H1 (cell line): ENCODE measurements around the gene EEF2. TPM values are rescaled to one million over a fixed set of nuclear protein-coding genes. Genes with fewer than 3 reads are reported as not detected.

ENCODE experiments used
- CTCF ChIA-PET: fragments of 300-600 bp; sonication (Branson Sonifier 250); formaldehyde crosslinking; loops from one replicate; lab custom pipeline; 2021; ENCODE audit not compliant: partially characterized antibody; lab: Charles Lee
- POLR2A ChIA-PET: fragments of 300-600 bp; sonication (Branson Sonifier 250); formaldehyde crosslinking; loops from one replicate; lab custom pipeline; 2021; ENCODE audit warnings: inconsistent platforms; ENCODE audit not compliant: partially characterized antibody; lab: Charles Lee
- DNase-seq, 2 experiments: peaks; one replicate each; pipeline versions ENCODE4 v3.0.0 to v3.0.0-alpha.2; 2010 to 2022; ENCODE audit warnings: low spot score in 2 of 2, low read depth in 1 of 2, mixed read lengths in 1 of 2
- FAIRE-seq: peaks from 2 replicates; lab custom pipeline; 2011; peaks lifted over from hg19 to GRCh38; lab: Jason Lieb, UNC
- H2AFZ ChIP-seq: 2 replicates; pipeline ENCODE4 v1.8.1; 2012; ENCODE audit warnings: low read length, inconsistent platforms
- H2AK5ac ChIP-seq: 2 replicates; pipeline ENCODE4 v1.6.1; 2013; ENCODE audit warnings: low read depth, low read length
- H2BK120ac ChIP-seq: replicated peaks from 2 replicates; pipeline ENCODE3; 2013; ENCODE audit warnings: low read depth, low read length, inconsistent platforms
- H2BK12ac ChIP-seq: 2 replicates; pipeline ENCODE4 v1.6.1; 2013; ENCODE audit warnings: low read depth, low read length
- H2BK15ac ChIP-seq: 2 replicates; pipeline ENCODE4 v1.6.1; 2013; ENCODE audit warnings: low read length
- H2BK20ac ChIP-seq: 2 replicates; pipeline ENCODE4 v1.6.1; 2013; ENCODE audit warnings: low read length
- H2BK5ac ChIP-seq: 2 replicates; pipeline ENCODE4 v1.6.1; 2013; ENCODE audit warnings: low read depth, low read length
- H3K14ac ChIP-seq: 2 replicates; pipeline ENCODE4 v1.6.1; 2013; ENCODE audit warnings: inconsistent platforms; ENCODE audit not compliant: insufficient read length
- H3K18ac ChIP-seq: 2 replicates; pipeline ENCODE4 v1.6.1; 2013; ENCODE audit warnings: low read length; ENCODE audit errors: extremely low read depth
- H3K23ac ChIP-seq: 2 replicates; pipeline ENCODE4 v1.6.1; 2013; ENCODE audit warnings: inconsistent platforms; ENCODE audit not compliant: insufficient read length
- H3K23me2 ChIP-seq: 2 replicates; pipeline ENCODE4 v1.6.1; 2013; ENCODE audit warnings: low read depth, low read length
- H3K27ac ChIP-seq: 2 replicates; pipeline ENCODE4 v1.6.1; 2011; ENCODE audit warnings: low read depth, low read length, inconsistent platforms
- H3K27me3 ChIP-seq, 4 experiments: replicated peaks in 1 of 4; 1 replicate in 1 of 4; 2 replicates in 3 of 4; pipeline versions ENCODE4 v1.6.1 to v1.8.1; 2011 to 2013; ENCODE audit warnings: low read length in 3 of 4, mild to moderate bottlenecking in 3 of 4, inconsistent platforms in 2 of 4, mixed read lengths in 2 of 4, moderate library complexity in 1 of 4; ENCODE audit not compliant: control insufficient read depth in 3 of 4, insufficient read depth in 3 of 4; ENCODE audit errors: extremely low read depth in 1 of 4
- H3K36me3 ChIP-seq, 4 experiments: 2 replicates each; pipeline versions ENCODE4 v1.6.1 to v1.8.1; 2011 to 2013; ENCODE audit warnings: mild to moderate bottlenecking in 4 of 4, low read length in 3 of 4, moderate library complexity in 2 of 4, control low read depth in 1 of 4, inconsistent platforms in 1 of 4; ENCODE audit not compliant: insufficient read depth in 4 of 4, control insufficient read depth in 2 of 4
- H3K4ac ChIP-seq: replicated peaks from 2 replicates; pipeline ENCODE3; 2013; ENCODE audit warnings: low read length, low read depth, mixed read lengths, inconsistent platforms; ENCODE audit not compliant: insufficient read length
- H3K4me1 ChIP-seq, 4 experiments: replicated peaks in 1 of 4; 1 replicate in 1 of 4; 2 replicates in 3 of 4; pipeline versions ENCODE4 v1.6.1 to v1.8.1; 2011 to 2013; ENCODE audit warnings: low read length in 3 of 4, inconsistent platforms in 2 of 4, mixed read lengths in 1 of 4; ENCODE audit not compliant: insufficient read depth in 4 of 4, control insufficient read depth in 3 of 4
- H3K4me2 ChIP-seq, 2 experiments: 2 replicates each; pipeline versions ENCODE4 v1.6.1 to v1.8.1; 2011 to 2013; ENCODE audit warnings: low read depth in 2 of 2, low read length in 2 of 2, control low read depth in 1 of 2, inconsistent platforms in 1 of 2, mild to moderate bottlenecking in 1 of 2; ENCODE audit not compliant: insufficient read depth in 1 of 2
- H3K4me3 ChIP-seq, 4 experiments: fragments of 200-600, 300-600 bp in 1 of 4; sonication (generic), shearing (Covaris generic), sonication (Bioruptor Twin) in 1 of 4; 2 replicates each; pipeline versions ENCODE4 v1.5.1 to v1.8.1; 2011 to 2016; ENCODE audit warnings: low read length in 4 of 4, low read depth in 3 of 4, control low read depth in 2 of 4, inconsistent platforms in 2 of 4, mild to moderate bottlenecking in 2 of 4, mixed read lengths in 1 of 4, moderate library complexity in 1 of 4; ENCODE audit not compliant: insufficient read depth in 2 of 4; ENCODE audit errors: extremely low read depth in 1 of 4
- H3K56ac ChIP-seq: replicated peaks from 2 replicates; pipeline ENCODE3; 2013; ENCODE audit warnings: low read depth, mild to moderate bottlenecking, mixed read lengths, low read length, inconsistent platforms; ENCODE audit not compliant: insufficient read length
- H3K79me1 ChIP-seq: 2 replicates; pipeline ENCODE4 v1.6.1; 2013; ENCODE audit warnings: low read depth, low read length, control low read depth
- H3K79me2 ChIP-seq, 2 experiments: 2 replicates each; pipeline versions ENCODE4 v1.6.1 to v1.8.1; 2012 to 2013; ENCODE audit warnings: low read length in 2 of 2, mild to moderate bottlenecking in 2 of 2, inconsistent platforms in 1 of 2; ENCODE audit not compliant: insufficient read depth in 2 of 2, control insufficient read depth in 1 of 2
- H3K9ac ChIP-seq, 4 experiments: replicated peaks in 1 of 4; 1 replicate in 1 of 4; 2 replicates in 3 of 4; pipeline versions ENCODE4 v1.6.1 to v1.8.1; 2011 to 2013; ENCODE audit warnings: low read depth in 3 of 4, low read length in 3 of 4, control low read depth in 2 of 4, mild to moderate bottlenecking in 2 of 4, moderate library complexity in 2 of 4, inconsistent platforms in 1 of 4; ENCODE audit errors: extremely low read depth in 1 of 4
- H3K9me3 ChIP-seq, 2 experiments: 2 replicates each; pipeline versions ENCODE4 v1.6.1 to v1.8.1; 2012 to 2013; ENCODE audit warnings: mild to moderate bottlenecking in 2 of 2, moderate library complexity in 2 of 2, control low read depth in 1 of 2, inconsistent platforms in 1 of 2, low read depth in 1 of 2, low read length in 1 of 2, mixed read lengths in 1 of 2; ENCODE audit not compliant: insufficient read depth in 2 of 2
- H4K20me1 ChIP-seq, 2 experiments: replicated peaks in 1 of 2; 2 replicates each; pipeline versions ENCODE3 to v1.8.1; 2011 to 2013; ENCODE audit warnings: inconsistent platforms in 2 of 2, low read length in 2 of 2, mild to moderate bottlenecking in 1 of 2; ENCODE audit not compliant: insufficient read depth in 2 of 2, control insufficient read depth in 1 of 2
- H4K5ac ChIP-seq: 2 replicates; pipeline ENCODE4 v1.6.1; 2013; ENCODE audit warnings: low read length, low read depth, mixed read lengths, inconsistent platforms; ENCODE audit not compliant: insufficient read length
- H4K8ac ChIP-seq: 2 replicates; pipeline ENCODE4 v1.8.0; 2013; ENCODE audit warnings: mild to moderate bottlenecking, moderate library complexity, low read length, inconsistent platforms; ENCODE audit not compliant: insufficient read depth; ENCODE audit errors: extremely low read depth
- H4K91ac ChIP-seq: replicated peaks from 2 replicates; pipeline ENCODE3; 2013; ENCODE audit warnings: low read length, mixed read lengths, inconsistent platforms; ENCODE audit not compliant: insufficient read length
- BCL11A ChIP-seq, 2 experiments: IDR thresholded peaks; one replicate each; pipeline ENCODE4 v1.6.1; 2011; ENCODE audit warnings: low read depth in 2 of 2, low read length in 2 of 2, mild to moderate bottlenecking in 2 of 2
- EZH2 ChIP-seq: fragments of 200-600 bp; sonication (generic); IDR thresholded peaks from 2 replicates; pipeline ENCODE4 v1.7.1; 2012; ENCODE audit warnings: low read depth, mild to moderate bottlenecking, moderate library complexity, low read length, inconsistent platforms; ENCODE audit not compliant: severe bottlenecking
- GTF2F1 ChIP-seq: IDR thresholded peaks from 2 replicates; pipeline ENCODE4 v1.6.1; 2012; ENCODE audit warnings: low read depth, low read length, improper control_type of control experiment, borderline replicate concordance
- NANOG ChIP-seq: IDR thresholded peaks from 2 replicates; pipeline ENCODE4 v1.6.1; 2011; ENCODE audit warnings: low read length, low read depth, mild to moderate bottlenecking, inconsistent platforms; ENCODE audit not compliant: insufficient read depth, poor library complexity, severe bottlenecking
- NRF1 ChIP-seq: IDR thresholded peaks from 2 replicates; pipeline ENCODE4 v1.6.1; 2011; ENCODE audit warnings: mild to moderate bottlenecking, low read depth, low read length, improper control_type of control experiment
- POLR2AphosphoS5 ChIP-seq: IDR thresholded peaks from 2 replicates; pipeline ENCODE4 v1.6.1; 2011; ENCODE audit warnings: low read depth, low read length
- SUZ12 ChIP-seq: fragments of 200-600 bp; sonication (generic); IDR thresholded peaks from 2 replicates; pipeline ENCODE4 v1.6.1; 2012; ENCODE audit warnings: mild to moderate bottlenecking, inconsistent platforms, low read length, moderate library complexity, mixed read lengths
- WGBS, 2 experiments: shearing (Covaris generic) in 1 of 2; methylation state at CpG; one replicate each; pipeline versions ENCODE4 v1.1.6 to v1.1.7; 2013 to 2015; ENCODE audit warnings: low lambda C conversion rate in 2 of 2, mixed read lengths in 2 of 2, inconsistent platforms in 1 of 2, low coverage in 1 of 2, missing lambda C conversion rate in 1 of 2; ENCODE audit not compliant: insufficient replicate concordance in 2 of 2, insufficient coverage in 1 of 2, insufficient read length in 1 of 2; ENCODE audit errors: extremely low coverage in 1 of 2, missing lambda C conversion rate in 1 of 2; 5-methylcytosine and 5-hydroxymethylcytosine counted together
- polyA plus RNA-seq, 7 experiments: library from polyadenylated mRNA; depleted of rRNA in 3 of 7; stranded (reverse) in 5 of 7; unstranded in 2 of 7; fragments of >200 nt in 5 of 7; fragments of 200-250 nt in 2 of 7; gene quantifications; 1 replicate in 5 of 7; 2 replicates in 1 of 7; 4 replicates in 1 of 7; pipeline versions ENCODE4 v1.2.1 to v1.2.3, GENCODE V29; 2011 to 2013; ENCODE audit warnings: missing spikeins in 2 of 7, mixed read lengths in 2 of 7
- total RNA-seq: library from RNA; stranded (reverse); fragmentation: NEBNext Ultra II Directional; extraction: Animal tissue kit (Norgen Biotek cat#: 25700); gene quantifications from 2 replicates; pipeline ENCODE4 v1.2.1, GENCODE V29; 2021
- TF ChIP-seq, protein P1 (sequence below): IDR thresholded peaks from 2 replicates; pipeline ENCODE4 v1.6.1; 2012; ENCODE audit warnings: low read length, inconsistent platforms
- TF ChIP-seq, protein P2 (sequence below): IDR thresholded peaks from 2 replicates; pipeline ENCODE4 v1.6.1; 2012; ENCODE audit warnings: inconsistent platforms

EEF2 gene
- total and polyA plus RNA-seq, 2 of the 8 experiments (the other 6 are each of a cell fraction or from before 2014, with no cell fraction given) = 1,554 to 3,380 TPM

DNA sequence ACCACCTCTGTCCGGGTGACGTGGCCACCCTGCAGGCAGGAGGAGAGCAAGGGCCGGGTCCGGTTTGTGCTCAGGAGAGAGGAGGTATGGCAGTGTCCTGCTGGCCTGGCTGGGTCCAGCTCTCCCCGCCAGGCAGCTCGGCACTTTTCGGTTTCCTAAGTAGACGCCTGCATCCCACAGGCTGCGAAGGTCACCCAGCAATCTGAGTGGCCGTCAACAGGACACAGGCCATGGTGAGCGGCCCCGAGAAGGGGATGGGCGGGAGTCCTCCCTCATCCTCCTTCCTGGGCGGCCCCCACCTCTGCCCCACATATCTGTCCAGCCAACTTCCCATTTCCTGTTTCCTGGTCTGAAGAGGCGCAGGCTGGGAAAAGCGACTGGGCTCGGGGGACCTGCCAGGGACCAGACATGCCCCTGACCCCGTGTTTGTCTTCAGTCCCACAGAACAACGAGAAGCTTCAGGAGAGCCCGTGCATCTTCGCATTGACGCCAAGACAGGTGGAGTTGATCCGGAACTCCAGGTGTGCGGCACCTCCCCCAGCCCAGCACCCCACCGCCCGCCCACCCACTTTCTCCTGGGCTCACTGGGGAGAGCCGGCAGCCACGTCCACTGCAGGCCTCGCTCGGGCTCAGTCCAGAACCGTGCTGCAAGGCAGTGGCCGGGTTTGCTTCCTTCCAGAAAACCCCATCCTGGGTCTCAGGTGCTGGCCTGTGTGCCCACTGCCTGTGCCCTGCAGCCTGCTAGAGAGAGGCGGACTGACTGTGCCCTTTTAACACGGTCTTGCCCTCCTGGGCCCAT, 38.5 kb upstream of the EEF2 start:
- no peak overlapping the region for H3K56ac ChIP-seq
- H2BK120ac ChIP-seq = no peak overlapping the region
- H3K9me3 ChIP-seq = no peaks in the 10 kb centered on the region
- POLR2A ChIA-PET = interaction anchor here (1.0 to 4.1 kb wide), 3 partner anchors 10 to 39 kb away, joined by 3 to 18 read pairs (median 6); partner anchors contain the start of gene EEF2
- no peak overlapping the region for H2BK12ac ChIP-seq
- no peak overlapping the region for H2BK5ac ChIP-seq
- no peak overlapping the region for H2AFZ ChIP-seq
- H3K4me1 ChIP-seq = no peaks in the 10 kb centered on the region
- H2BK15ac ChIP-seq = no peak overlapping the region
- 91% methylated on average over 30 of the region's 34 CpGs; no CpG with 5 or more reads in 1 of the 2 experiments for WGBS, 2 experiments
- H4K5ac ChIP-seq = no peak overlapping the region
- no peak overlapping the region for H3K14ac ChIP-seq
- no peak overlapping the region for H3K4me2 ChIP-seq
- H3K23ac ChIP-seq = no peak overlapping the region
- no peak overlapping the region for H2AK5ac ChIP-seq
- peaks cover 6% of the 10 kb centered on the region; the same call in 1 of the 2 replicates for H3K79me1 ChIP-seq
- H3K36me3 ChIP-seq = peaks cover 2 to 11% (median 6%) of the 10 kb centered on the region in 4 experiments; a peak in 4 of 8 replicates
- no peak overlapping the region; the same call in 1 of the 2 replicates for H3K27ac ChIP-seq
- TF ChIP-seq EZH2 = no peak
- TF ChIP-seq NRF1 = no peak
- no peak for TF ChIP-seq GTF2F1
- TF ChIP-seq, protein P1, sequence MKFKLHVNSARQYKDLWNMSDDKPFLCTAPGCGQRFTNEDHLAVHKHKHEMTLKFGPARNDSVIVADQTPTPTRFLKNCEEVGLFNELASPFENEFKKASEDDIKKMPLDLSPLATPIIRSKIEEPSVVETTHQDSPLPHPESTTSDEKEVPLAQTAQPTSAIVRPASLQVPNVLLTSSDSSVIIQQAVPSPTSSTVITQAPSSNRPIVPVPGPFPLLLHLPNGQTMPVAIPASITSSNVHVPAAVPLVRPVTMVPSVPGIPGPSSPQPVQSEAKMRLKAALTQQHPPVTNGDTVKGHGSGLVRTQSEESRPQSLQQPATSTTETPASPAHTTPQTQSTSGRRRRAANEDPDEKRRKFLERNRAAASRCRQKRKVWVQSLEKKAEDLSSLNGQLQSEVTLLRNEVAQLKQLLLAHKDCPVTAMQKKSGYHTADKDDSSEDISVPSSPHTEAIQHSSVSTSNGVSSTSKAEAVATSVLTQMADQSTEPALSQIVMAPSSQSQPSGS = no peak
- TF ChIP-seq BCL11A (IDR thresholded peaks at IDR 0.05; ENCODE audit: low read depth in 2 of 2, low read length in 2 of 2) = no peak
- no peak for TF ChIP-seq NANOG
- TF ChIP-seq POLR2AphosphoS5 = no peak
- TF ChIP-seq SUZ12 = no peak
- TF ChIP-seq, protein P2, sequence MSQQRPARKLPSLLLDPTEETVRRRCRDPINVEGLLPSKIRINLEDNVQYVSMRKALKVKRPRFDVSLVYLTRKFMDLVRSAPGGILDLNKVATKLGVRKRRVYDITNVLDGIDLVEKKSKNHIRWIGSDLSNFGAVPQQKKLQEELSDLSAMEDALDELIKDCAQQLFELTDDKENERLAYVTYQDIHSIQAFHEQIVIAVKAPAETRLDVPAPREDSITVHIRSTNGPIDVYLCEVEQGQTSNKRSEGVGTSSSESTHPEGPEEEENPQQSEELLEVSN = no peak
- TF ChIP-seq, all 59 proteins: peak for 0
- H3K4me3 ChIP-seq = no peak overlapping the region
- H3K18ac ChIP-seq = no peak overlapping the region
- no peak overlapping the region; the same call in 1 of the 2 replicates for H4K8ac ChIP-seq
- peaks cover 4 to 17% of the 10 kb centered on the region in 2 experiments for H4K20me1 ChIP-seq
- H3K4ac ChIP-seq = no peak overlapping the region
- no peak overlapping the region for H3K9ac ChIP-seq
- CTCF ChIA-PET = interaction anchor here (0.6 to 0.8 kb wide), 2 partner anchors 21 to 30 kb away, joined by 3 read pairs; no protein-coding TSS in a partner anchor
- H2BK20ac ChIP-seq = no peak overlapping the region
- peaks cover 0 to 29% of the 10 kb centered on the region in 2 experiments; a peak in 2 of 4 replicates for H3K79me2 ChIP-seq
- no peak for DNase-seq
- no peaks in the 10 kb centered on the region for H3K27me3 ChIP-seq
- no peak for FAIRE-seq
- no peak overlapping the region for H4K91ac ChIP-seq
- no peaks in the 10 kb centered on the region for H3K23me2 ChIP-seq
